Stomach (tissue), 4 donors: ENCODE data around the gene PDE9A.

Experiments
- POLR2A ChIP-seq, 4 donors: fragments of 450-650 bp; IDR thresholded peaks; one replicate each; pipeline ENCODE4 v1.6.1; 2016; ENCODE audit warnings: antibody characterized with exemption in 4 of 4, control low read depth in 2 of 4, mild to moderate bottlenecking in 1 of 4, moderate library complexity in 1 of 4
- POLR2AphosphoS5 ChIP-seq, 3 donors: sonication (generic); formaldehyde crosslinking; IDR thresholded peaks; one replicate each; pipeline ENCODE4 v1.6.1; 2016; ENCODE audit warnings: antibody characterized with exemption in 3 of 3
- TF ChIP-seq, protein P1 (sequence below), 7 experiments: fragments of 450-650 bp in 4 of 7; fragments of 200-600 bp in 3 of 7; sonication (generic) in 3 of 7; IDR thresholded peaks; one replicate each; pipeline ENCODE4 v1.5.1; 2016 to 2019; ENCODE audit warnings: antibody characterized with exemption in 7 of 7, control low read depth in 2 of 7, mild to moderate bottlenecking in 1 of 7

DNA sequence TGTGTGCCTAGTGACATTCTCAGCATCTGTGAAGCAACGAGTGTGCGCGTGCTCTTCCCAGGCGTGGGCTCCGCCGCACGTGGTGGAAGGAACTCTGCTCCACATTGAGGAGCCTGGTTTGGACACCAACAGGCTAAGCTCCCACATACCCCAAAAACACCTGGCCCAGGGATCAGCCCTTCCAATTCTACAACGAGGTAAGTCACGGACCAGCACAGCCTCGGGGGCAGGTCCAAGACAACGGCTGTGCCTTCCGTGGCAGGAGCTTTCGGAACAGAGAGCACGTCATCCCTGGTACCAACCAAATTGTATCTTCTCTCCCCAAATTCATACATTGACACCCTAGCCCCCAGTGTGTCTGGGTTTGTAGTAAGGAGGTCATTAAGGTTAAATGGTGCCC, 27.2 kb upstream of the PDE9A start:
- TF ChIP-seq, protein P1, sequence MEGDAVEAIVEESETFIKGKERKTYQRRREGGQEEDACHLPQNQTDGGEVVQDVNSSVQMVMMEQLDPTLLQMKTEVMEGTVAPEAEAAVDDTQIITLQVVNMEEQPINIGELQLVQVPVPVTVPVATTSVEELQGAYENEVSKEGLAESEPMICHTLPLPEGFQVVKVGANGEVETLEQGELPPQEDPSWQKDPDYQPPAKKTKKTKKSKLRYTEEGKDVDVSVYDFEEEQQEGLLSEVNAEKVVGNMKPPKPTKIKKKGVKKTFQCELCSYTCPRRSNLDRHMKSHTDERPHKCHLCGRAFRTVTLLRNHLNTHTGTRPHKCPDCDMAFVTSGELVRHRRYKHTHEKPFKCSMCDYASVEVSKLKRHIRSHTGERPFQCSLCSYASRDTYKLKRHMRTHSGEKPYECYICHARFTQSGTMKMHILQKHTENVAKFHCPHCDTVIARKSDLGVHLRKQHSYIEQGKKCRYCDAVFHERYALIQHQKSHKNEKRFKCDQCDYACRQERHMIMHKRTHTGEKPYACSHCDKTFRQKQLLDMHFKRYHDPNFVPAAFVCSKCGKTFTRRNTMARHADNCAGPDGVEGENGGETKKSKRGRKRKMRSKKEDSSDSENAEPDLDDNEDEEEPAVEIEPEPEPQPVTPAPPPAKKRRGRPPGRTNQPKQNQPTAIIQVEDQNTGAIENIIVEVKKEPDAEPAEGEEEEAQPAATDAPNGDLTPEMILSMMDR (IDR thresholded peaks at IDR 0.05), result no peak
- TF ChIP-seq POLR2A (IDR thresholded peaks at IDR 0.05), result no peak
- no peak for TF ChIP-seq POLR2AphosphoS5 (IDR thresholded peaks at IDR 0.05)
